SKM-1 (cell line): Measurements from ENCODE around the gene PTPRC.
A peak's percentile ranks its signal among the peaks of the same experiment; 100 is the strongest.

Experiments
- DNase-seq: peaks from one replicate; lab custom pipeline; 2025; ENCODE audit not compliant: unreplicated experiment; lab: John Stamatoyannopoulos, UW

Gene PTPRC

GRCh38 chr1:198643808-198644207 lies 5.0 kb downstream of the PTPRC start:
- no peak for DNase-seq

GRCh38 chr1:198647055-198647454 lies 8.2 kb downstream of the PTPRC start:
- DNase-seq: no peak

GRCh38 chr1:198648592-198648991 lies 9.8 kb downstream of the PTPRC start:
- DNase-seq: no peak

GRCh38 chr1:198649232-198649967 lies 10.6 kb downstream of the PTPRC start:
- DNase-seq: no peak

GRCh38 chr1:198649968-198650338 lies 11.1 kb downstream of the PTPRC start:
- DNase-seq: no peak

- no peak for DNase-seq
These were observed 11.7 kb downstream of the PTPRC start for GRCh38 chr1:198650506-198650905.

GRCh38 chr1:198651650-198652400 lies 13.0 kb downstream of the PTPRC start:
- peak; percentile 78 for DNase-seq

GRCh38 chr1:198653808-198654413 lies 15.1 kb downstream of the PTPRC start:
- no peak for DNase-seq

GRCh38 chr1:198655459-198656121 lies 16.8 kb downstream of the PTPRC start:
- DNase-seq: no peak

GRCh38 chr1:198656500-198656932 lies 17.7 kb downstream of the PTPRC start:
- DNase-seq: no peak

GRCh38 chr1:198657550-198658064 lies 18.8 kb downstream of the PTPRC start:
- DNase-seq: peak; percentile 85

GRCh38 chr1:198660341-198661261 lies 21.8 kb downstream of the PTPRC start:
- DNase-seq: no peak

GRCh38 chr1:198662821-198663220 lies 24.0 kb downstream of the PTPRC start:
- DNase-seq: no peak

- DNase-seq: peak; percentile 94
These were observed 25.4 kb downstream of the PTPRC start for GRCh38 chr1:198664068-198664788.

GRCh38 chr1:198667186-198667585 lies 28.3 kb downstream of the PTPRC start:
- DNase-seq: no peak

- no peak for DNase-seq
These were observed 29.0 kb downstream of the PTPRC start for GRCh38 chr1:198667807-198668206.

GRCh38 chr1:198669023-198669698 lies 30.3 kb downstream of the PTPRC start:
- DNase-seq: no peak

- no peak for DNase-seq
These were observed 30.9 kb downstream of the PTPRC start for GRCh38 chr1:198669771-198670170.

GRCh38 chr1:198671136-198671535 lies 32.3 kb downstream of the PTPRC start:
- no peak for DNase-seq
